GM12878 (cell line): Measurements from ENCODE around the gene ARHGAP22. TPM values are rescaled to one million over a fixed set of nuclear protein-coding genes. Genes with fewer than 3 reads are reported as not detected.

Experiments
- ATAC-seq: fragments of 200-7000 bp; cut with Tn5 transposase; 3 replicates; pipeline ENCODE4 v1.9.1; 2020; ENCODE audit warnings: mild to moderate bottlenecking, moderate library complexity
- BruUV-seq: library from RNA; stranded (reverse); fragments of 400-500 nt; replicated peaks from 2 replicates; lab custom pipeline; 2021; lab: Mats Ljungman, UMichigan
- CTCF ChIA-PET: fragments of 300-600 bp; sonication (Branson Sonifier 250); formaldehyde crosslinking; extraction: SDS; loops from one replicate; lab custom pipeline; 2021; ENCODE audit warnings: inconsistent platforms; lab: Yijun Ruan, JAX
- POLR2A ChIA-PET: fragments of 350-600 bp; formaldehyde crosslinking; extraction: SDS; loops from one replicate; lab custom pipeline; 2021; ENCODE audit warnings: inconsistent platforms; lab: Charles Lee
- RAD21 ChIA-PET: fragments of 300-600 bp; sonication (Branson Sonifier 250); formaldehyde crosslinking; loops from one replicate; lab custom pipeline; 2023; ENCODE audit warnings: antibody characterized with exemption; ENCODE audit not compliant: unreplicated experiment; lab: Charles Lee
- SMC1A ChIA-PET: fragments of 300-600 bp; sonication (Branson Sonifier 250); formaldehyde crosslinking; loops from one replicate; lab custom pipeline; 2023; ENCODE audit not compliant: unreplicated experiment, uncharacterized antibody; lab: Charles Lee
- DNase-seq: peaks from one replicate; pipeline ENCODE4 v3.0.0-alpha.2; 2011; ENCODE audit warnings: low read depth, low spot score
- FAIRE-seq: peaks from 3 replicates; lab custom pipeline; 2011; peaks lifted over from hg19 to GRCh38; lab: Jason Lieb, UNC
- H2AFZ ChIP-seq: 2 replicates; pipeline ENCODE4 v1.6.0; 2011; ENCODE audit warnings: low read depth, low read length, control low read depth; ENCODE audit not compliant: control insufficient read depth
- H3K27ac ChIP-seq: 2 replicates; pipeline ENCODE4 v1.5.1; 2011; ENCODE audit warnings: control low read depth; ENCODE audit not compliant: control insufficient read depth, insufficient read depth
- H3K27me3 ChIP-seq, 2 experiments: replicated peaks in 1 of 2; 2 replicates each; pipeline versions ENCODE4 v1.6.0 to v1.6.1; 2011; ENCODE audit warnings: low read length in 1 of 2; ENCODE audit not compliant: control insufficient read depth in 2 of 2, insufficient read depth in 2 of 2
- H3K36me3 ChIP-seq, 2 experiments: 2 replicates each; pipeline ENCODE4 v1.5.1; 2011; ENCODE audit warnings: low read length in 1 of 2; ENCODE audit not compliant: control insufficient read depth in 2 of 2, insufficient read depth in 2 of 2
- H3K4me1 ChIP-seq: 2 replicates; pipeline ENCODE4 v1.6.1; 2011; ENCODE audit warnings: mild to moderate bottlenecking, low read length, moderate library complexity, mixed read lengths; ENCODE audit not compliant: control insufficient read depth, insufficient read depth
- H3K4me2 ChIP-seq: 2 replicates; pipeline ENCODE4 v1.6.0; 2011; ENCODE audit warnings: control low read depth; ENCODE audit not compliant: control insufficient read depth, insufficient read depth
- H3K4me3 ChIP-seq: fragments of 200-600 bp; sonication (generic); 2 replicates; pipeline ENCODE4 v1.5.1; 2016
- H3K79me2 ChIP-seq: 2 replicates; pipeline ENCODE4 v1.6.0; 2011; ENCODE audit warnings: low read length; ENCODE audit not compliant: control insufficient read depth, insufficient read depth
- H3K9ac ChIP-seq: 2 replicates; pipeline ENCODE4 v1.8.0; 2011; ENCODE audit warnings: low read length, control low read depth, mixed read lengths; ENCODE audit not compliant: control insufficient read depth, insufficient read depth
- H3K9me3 ChIP-seq: replicated peaks from 3 replicates; pipeline ENCODE4 v1.5.1; 2011; ENCODE audit warnings: mild to moderate bottlenecking, low read length; ENCODE audit not compliant: control insufficient read depth, insufficient read depth
- H4K20me1 ChIP-seq: 2 replicates; pipeline ENCODE4 v1.6.0; 2011; ENCODE audit not compliant: control insufficient read depth, insufficient read depth
- ATF3 ChIP-seq: IDR thresholded peaks from 2 replicates; pipeline ENCODE4 v1.6.1; 2011; ENCODE audit warnings: low read depth, mild to moderate bottlenecking, low read length, moderate library complexity, borderline replicate concordance; ENCODE audit errors: extremely low read depth
- EGR1 ChIP-seq, 2 experiments: IDR thresholded peaks; 1 replicate in 1 of 2; 2 replicates in 1 of 2; pipeline ENCODE4 v1.6.1; 2011 to 2012; ENCODE audit warnings: low read depth in 2 of 2, low read length in 2 of 2, borderline replicate concordance in 1 of 2, mild to moderate bottlenecking in 1 of 2, moderate library complexity in 1 of 2
- HDGF ChIP-seq: fragments of 450-650 bp; IDR thresholded peaks from 2 replicates; pipeline ENCODE4 v1.6.1; 2016; ENCODE audit warnings: antibody characterized with exemption
- HSF1 ChIP-seq: fragments of 150-350 bp; IDR thresholded peaks from 2 replicates; pipeline ENCODE4 v1.6.1; 2014; ENCODE audit warnings: mild to moderate bottlenecking, low read depth, low read length
- IRF5 ChIP-seq: fragments of 450-650 bp; IDR thresholded peaks from 2 replicates; pipeline ENCODE4 v1.6.1; 2017; ENCODE audit warnings: borderline replicate concordance
- MAX ChIP-seq: IDR thresholded peaks from 2 replicates; pipeline ENCODE4 v1.6.1; 2012; ENCODE audit warnings: low read depth, low read length, improper control_type of control experiment
- MEF2A ChIP-seq: IDR thresholded peaks from 2 replicates; pipeline ENCODE4 v1.6.1; 2011; ENCODE audit warnings: low read depth, mild to moderate bottlenecking, low read length, moderate library complexity; ENCODE audit not compliant: insufficient read depth
- MTA3 ChIP-seq: IDR thresholded peaks from 2 replicates; pipeline ENCODE4 v1.6.1; 2012; ENCODE audit warnings: low read length, inconsistent platforms, borderline replicate concordance
- SIX5 ChIP-seq: IDR thresholded peaks from 2 replicates; pipeline ENCODE4 v1.6.1; 2011; ENCODE audit warnings: mild to moderate bottlenecking, low read depth, low read length, moderate library complexity; ENCODE audit not compliant: severe bottlenecking
- TAF1 ChIP-seq: IDR thresholded peaks from 2 replicates; pipeline ENCODE4 v1.6.1; 2011; ENCODE audit warnings: mild to moderate bottlenecking, low read depth, low read length, borderline replicate concordance
- USF1 ChIP-seq: IDR thresholded peaks from 2 replicates; pipeline ENCODE4 v1.6.1; 2011; ENCODE audit warnings: borderline replicate concordance, low read depth, mild to moderate bottlenecking, moderate library complexity, mixed read lengths, low read length; ENCODE audit not compliant: insufficient read depth; ENCODE audit errors: extremely low read length
- YY1 ChIP-seq: IDR thresholded peaks from 2 replicates; pipeline ENCODE4 v1.6.1; 2011; ENCODE audit warnings: low read depth, mild to moderate bottlenecking, low read length
- ZNF274 ChIP-seq: IDR thresholded peaks from one replicate; pipeline ENCODE4 v1.8.0; 2011; ENCODE audit not compliant: insufficient read length, insufficient read depth
- ZNF622 ChIP-seq: fragments of 450-650 bp; IDR thresholded peaks from 2 replicates; pipeline ENCODE4 v1.6.1; 2017; ENCODE audit warnings: mild to moderate bottlenecking, inconsistent platforms
- WGBS: methylation state at CpG from one replicate; pipeline ENCODE4 v1.1.6; 2016; ENCODE audit warnings: low lambda C conversion rate; ENCODE audit not compliant: insufficient replicate concordance, insufficient coverage; ENCODE audit errors: missing lambda C conversion rate; 5-methylcytosine and 5-hydroxymethylcytosine counted together
- in situ Hi-C: fragments of 300-500 bp; cut with MboI; formaldehyde crosslinking; loops from 9 replicates; pipeline ENCODE4 v1.14.3; 2018; ENCODE audit warnings: mixed read lengths
- intact Hi-C: fragments of 100-400 bp; cut with micrococcal nuclease; formaldehyde crosslinking; loops from one replicate; pipeline ENCODE4 v1.14.2; 2022; ENCODE audit not compliant: unreplicated experiment
- polyA plus RNA-seq, 11 experiments: library from polyadenylated mRNA; depleted of rRNA in 4 of 11; unstranded in 6 of 11; stranded (reverse) in 5 of 11; fragments of >200 nt; fragmentation: Nextera tagmentation in 4 of 11; fragmentation: Illumina TruSeq in 1 of 11; extraction: Ambion mirVana in 4 of 11; extraction: Trizol in 1 of 11; gene quantifications; 1 replicate in 1 of 11; 2 replicates in 10 of 11; pipeline versions ENCODE4 v1.2.1 to v1.2.3, GENCODE V29; 2011 to 2016; ENCODE audit warnings: inconsistent platforms in 2 of 11, missing spikeins in 2 of 11, low read depth in 1 of 11
- total RNA-seq, 4 experiments: library from RNA; depleted of rRNA in 3 of 4; stranded (reverse); fragments of >200 nt in 3 of 4; fragmentation: Illumina TruSeq in 1 of 4; extraction: Trizol in 1 of 4; gene quantifications; 2 replicates each; pipeline versions ENCODE4 v1.2.1 to v1.2.3, GENCODE V29; 2013 to 2021

Gene ARHGAP22
- total and polyA plus RNA-seq, 10 of the 15 experiments (the other 5 are each of a cell fraction or from before 2014, with no cell fraction given) = 0.07 to 0.61 (median 0.18) TPM; not detected in 5

- DNase-seq = no peak
- TF ChIP-seq EGR1 (IDR thresholded peaks at IDR 0.05; ENCODE audit: borderline replicate concordance in 1 of 2, low read depth in 2 of 2, low read length in 2 of 2) = no peak
- TF ChIP-seq ZNF274 = no peak
- TF ChIP-seq ZNF622 = no peak
- no peak for TF ChIP-seq IRF5
- TF ChIP-seq MTA3 = no peak
- TF ChIP-seq TAF1 = no peak
- no peak for TF ChIP-seq SIX5
- TF ChIP-seq HSF1 = no peak
- no peak for TF ChIP-seq MAX
- TF ChIP-seq YY1 = no peak
- no peak for TF ChIP-seq USF1
- no peak for TF ChIP-seq HDGF
- no peak for TF ChIP-seq MEF2A
- no peak for TF ChIP-seq ATF3
- TF ChIP-seq, all 136 proteins: peak for 0
- Histone ChIP-seq H3K4me2 (no peak overlapping the region), H3K27ac (no peak overlapping the region), H3K9me3 (no peaks in the 10 kb centered on the region), H3K9ac (no peak overlapping the region), H3K4me1 (peaks cover 9% of the 10 kb centered on the region), H4K20me1 (no peaks in the 10 kb centered on the region), H3K4me3 (no peak overlapping the region), H3K36me3 (no peaks in the 10 kb centered on the region), H3K79me2 (no peaks in the 10 kb centered on the region), H2AFZ (no peak overlapping the region), H3K27me3 (no peaks in the 10 kb centered on the region)
- intact Hi-C loops (no loop called here), in situ Hi-C loops (loop anchor here (5.0 kb wide), 1 partner anchor 142 kb away; no protein-coding TSS in a partner anchor)
- ChIA-PET SMC1A (interaction anchor here (1.0 kb wide), 1 partner anchor 140 kb away, joined by 3 read pairs; no protein-coding TSS in a partner anchor), POLR2A (interaction anchor here (0.6 kb wide), 1 partner anchor 18 kb away, joined by 4 read pairs; no protein-coding TSS in a partner anchor), CTCF (interaction anchor here (0.6 to 1.7 kb wide), 3 partner anchors 141 to 194 kb away, joined by 4 to 9 read pairs (median 5); no protein-coding TSS in a partner anchor), RAD21 (interaction anchor here (1.1 kb wide), 1 partner anchor 8 kb away, joined by 3 read pairs; no protein-coding TSS in a partner anchor)
- BruUV-seq = no TSS peak
- FAIRE-seq = no peak
- ATAC-seq = no peak
- 13% methylated on average over 4 of the region's 4 CpGs for WGBS
These were observed 100.6 kb downstream of the ARHGAP22 start for GRCh38 chr10:48504141-48504885.
